CD1c-positive myeloid dendritic cell (primary cell): Measurements from ENCODE around the gene CIRBP.
"Not testable (repeated sequence)": the region's sequence is repeated elsewhere in the genome, so short reads cannot be mapped to it uniquely, and the experiment has no call there.

Experiments
- DNase-seq: peaks from one replicate; pipeline ENCODE4 v3.0.0-alpha.2; 2016; ENCODE audit errors: extremely low spot score

CIRBP gene

DNA sequence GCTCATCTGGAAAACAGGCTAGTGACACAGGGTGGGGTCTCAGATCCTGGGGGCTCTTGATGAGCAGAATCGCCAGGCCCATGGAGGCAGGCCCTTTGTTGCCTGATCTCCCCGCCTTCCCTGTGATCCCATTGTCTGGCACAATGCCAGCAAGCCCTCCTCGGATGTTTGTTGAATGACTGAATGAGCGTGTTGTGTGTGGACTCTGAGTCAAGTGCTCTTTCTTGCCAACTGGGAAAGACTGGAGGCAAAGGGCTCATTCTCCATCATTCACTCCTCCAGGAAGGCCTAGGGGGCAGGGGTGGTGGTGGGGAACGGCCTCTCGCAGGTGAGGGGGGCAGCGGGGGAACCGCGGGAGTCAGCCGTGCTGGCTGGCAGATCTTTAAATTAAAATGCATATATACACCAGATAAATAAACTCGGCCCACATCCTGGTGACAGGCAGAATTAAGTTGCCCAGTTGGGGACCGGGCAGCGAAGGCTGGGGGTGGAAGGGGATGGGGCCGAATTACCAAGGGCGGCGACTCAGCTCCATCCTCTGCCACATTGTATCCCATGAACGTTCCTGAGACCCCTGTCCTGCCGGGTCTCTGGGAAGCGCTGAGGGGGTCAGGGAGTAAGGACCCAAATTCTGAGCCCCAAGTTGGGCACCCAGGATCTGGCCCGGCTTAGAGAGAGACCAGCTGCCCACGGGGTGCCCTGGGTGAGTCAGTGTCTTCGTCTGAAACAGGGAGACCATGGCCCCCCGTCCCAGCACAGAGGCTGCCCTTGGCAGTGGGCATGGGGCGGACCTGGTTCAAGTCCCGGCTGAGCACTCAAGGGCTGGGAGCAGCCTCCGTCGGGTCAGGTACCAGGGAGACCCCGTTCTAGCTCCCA, 41.1 kb downstream of the CIRBP start:
- DNase-seq = no peak

GRCh38 chr19:1310853-1311180, 41.7 kb downstream of the CIRBP start:
- DNase-seq = no peak

DNA sequence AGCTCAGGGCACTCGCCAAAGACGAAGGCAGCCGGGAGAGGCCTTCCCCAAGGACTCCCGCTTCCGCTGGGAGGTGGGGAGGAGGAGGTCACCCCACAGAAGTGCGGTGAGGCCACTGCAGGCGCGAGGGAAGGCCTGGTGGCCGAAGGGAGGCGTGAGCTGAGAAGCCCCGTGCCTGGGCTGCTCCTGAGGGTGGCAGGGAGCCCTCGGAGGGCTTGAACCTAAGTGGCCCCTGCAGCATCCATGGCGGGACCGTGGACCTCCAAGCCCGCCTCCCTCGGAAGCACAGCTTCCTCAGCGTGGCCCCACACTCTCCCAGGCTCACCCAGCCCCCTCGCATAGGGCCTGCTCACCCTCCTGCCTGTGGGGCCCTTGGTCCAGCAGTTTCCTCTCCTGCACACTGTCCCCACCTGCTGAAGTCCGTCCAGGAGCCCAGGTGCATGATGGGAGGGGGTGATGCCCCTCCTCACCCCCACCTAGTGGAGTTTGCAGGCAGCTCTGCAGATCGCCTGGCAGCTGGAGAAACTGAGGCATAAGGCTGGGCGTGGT, 42.5 kb downstream of the CIRBP start:
- DNase-seq = no peak

DNA sequence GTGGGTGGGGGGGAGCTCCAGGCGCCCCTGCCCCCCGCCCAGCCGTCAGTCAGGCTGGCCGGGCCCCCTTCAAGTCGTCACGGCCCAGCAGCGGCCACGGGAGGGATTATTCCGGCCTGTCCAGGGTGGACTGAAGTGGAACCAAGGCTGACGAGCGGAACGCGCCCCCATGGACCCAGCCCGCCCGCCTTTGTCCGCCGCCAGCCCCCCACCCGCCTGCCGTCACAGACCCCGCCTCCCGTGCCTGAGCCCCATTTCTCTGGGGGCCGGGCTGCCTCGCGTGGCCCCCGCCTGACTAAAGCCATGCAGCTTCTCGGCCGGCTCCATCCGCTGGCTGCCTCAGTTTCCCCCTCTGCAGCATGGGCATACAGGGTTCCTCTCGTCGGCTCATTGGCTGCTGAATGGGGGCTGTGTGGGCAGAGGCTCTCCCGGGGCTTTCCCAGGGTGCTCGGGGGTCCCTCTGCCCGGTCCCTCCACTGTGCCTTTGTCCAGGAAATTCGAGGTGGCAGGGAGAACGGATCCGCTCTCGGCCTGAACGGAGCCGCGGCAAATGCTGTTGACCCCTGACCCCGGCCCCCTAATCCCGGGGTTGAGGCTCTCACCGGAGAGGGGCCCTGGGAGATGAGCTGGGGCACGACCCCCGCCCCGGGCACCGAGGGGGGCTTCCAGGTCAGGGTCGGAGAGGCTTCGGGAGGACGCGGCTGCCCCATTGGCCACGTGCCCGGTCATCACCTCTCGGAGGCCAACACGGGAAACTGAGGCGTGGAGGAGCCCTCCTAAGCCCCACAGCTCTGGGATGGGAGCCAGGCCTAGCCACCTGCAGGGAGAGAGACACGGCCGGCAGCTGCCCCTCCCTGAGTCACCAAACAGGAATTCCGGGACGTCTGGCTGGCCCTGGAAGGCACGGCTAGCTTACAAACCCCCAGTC, 43.9 kb downstream of the CIRBP start:
- no peak for DNase-seq

GRCh38 chr19:1313695-1314613, 44.8 kb downstream of the CIRBP start:
- DNase-seq = no peak

GRCh38 chr19:1315470-1316166, 46.5 kb downstream of the CIRBP start:
- peak; percentile 19 for DNase-seq

DNA sequence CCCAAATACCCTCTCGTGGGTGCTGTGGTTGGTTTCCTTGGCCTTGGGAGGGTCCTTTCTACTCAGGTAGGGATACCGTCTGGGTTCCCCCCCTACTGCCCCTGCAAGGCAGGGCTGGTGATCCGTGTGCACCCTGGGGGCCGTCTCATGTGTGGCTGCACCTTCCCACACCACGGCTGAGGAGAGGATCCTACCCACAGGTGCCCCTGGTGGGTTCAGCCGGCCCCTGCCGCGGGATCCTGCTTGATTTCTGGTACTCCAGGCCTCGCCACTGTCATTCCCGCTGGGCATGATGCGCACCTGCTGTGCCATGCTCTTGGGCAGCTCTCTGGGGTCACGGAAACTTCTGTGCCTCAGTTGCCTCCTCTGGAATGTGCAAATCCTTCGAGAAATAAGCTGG, 47.3 kb downstream of the CIRBP start:
- no peak for DNase-seq

DNA sequence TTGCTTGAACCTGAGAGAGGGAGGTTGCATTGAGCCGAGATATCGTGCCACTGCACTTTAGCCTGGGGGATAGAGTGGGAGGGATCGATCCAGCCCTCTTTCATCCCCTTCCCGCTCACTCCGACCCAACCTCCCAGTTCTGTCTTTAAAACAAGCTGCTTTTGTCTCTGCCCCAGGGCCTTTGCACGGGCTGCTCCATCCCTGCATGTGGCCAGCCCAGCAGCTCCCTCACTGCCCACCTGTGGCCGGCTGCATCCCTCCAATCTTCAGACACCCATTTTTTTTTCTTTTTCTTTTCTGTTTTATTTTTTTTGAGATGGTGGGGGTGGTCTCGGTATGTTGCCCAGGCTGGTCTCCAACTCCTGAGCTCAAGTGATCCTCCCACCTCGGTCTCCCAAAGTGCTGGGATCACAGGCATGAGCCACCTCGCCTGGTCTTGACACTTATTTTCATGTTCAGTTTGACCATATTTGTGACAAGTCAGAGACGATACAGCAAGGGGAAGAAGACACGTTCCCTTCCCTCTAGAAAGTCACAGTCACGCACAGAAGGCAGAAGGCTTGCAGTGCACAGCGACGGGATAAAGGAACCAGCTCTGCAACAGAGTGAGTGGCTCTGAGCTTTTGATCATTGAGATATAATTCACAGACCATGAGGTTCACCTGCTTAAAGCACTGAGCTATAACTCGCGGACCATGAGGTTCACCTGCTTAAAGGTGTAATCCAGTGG, 48.3 kb downstream of the CIRBP start:
- DNase-seq = peak; percentile 20

GRCh38 chr19:1318678-1319471, 49.7 kb downstream of the CIRBP start:
- no peak for DNase-seq

DNA sequence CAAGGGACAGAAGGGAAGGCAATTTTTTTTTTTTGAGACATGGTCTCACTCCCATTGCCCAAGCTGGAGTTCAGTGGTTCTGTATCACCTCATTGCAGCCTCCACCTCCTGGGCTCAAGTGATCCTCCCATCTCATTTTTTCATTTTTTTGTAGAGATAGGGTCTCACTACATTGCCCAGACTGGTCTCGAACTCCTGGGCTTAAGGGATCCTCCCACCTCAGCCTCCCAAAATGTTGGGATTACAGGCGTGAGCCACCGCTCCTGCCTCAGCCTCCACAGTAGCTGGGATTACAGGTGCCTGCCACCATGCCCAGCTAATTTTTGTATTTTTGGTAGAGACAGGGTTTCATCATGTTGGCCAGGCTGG, 51.1 kb downstream of the CIRBP start:
- DNase-seq = not testable (repeated sequence)

GRCh38 chr19:1321539-1321938, 52.4 kb downstream of the CIRBP start:
- DNase-seq = no peak

DNA sequence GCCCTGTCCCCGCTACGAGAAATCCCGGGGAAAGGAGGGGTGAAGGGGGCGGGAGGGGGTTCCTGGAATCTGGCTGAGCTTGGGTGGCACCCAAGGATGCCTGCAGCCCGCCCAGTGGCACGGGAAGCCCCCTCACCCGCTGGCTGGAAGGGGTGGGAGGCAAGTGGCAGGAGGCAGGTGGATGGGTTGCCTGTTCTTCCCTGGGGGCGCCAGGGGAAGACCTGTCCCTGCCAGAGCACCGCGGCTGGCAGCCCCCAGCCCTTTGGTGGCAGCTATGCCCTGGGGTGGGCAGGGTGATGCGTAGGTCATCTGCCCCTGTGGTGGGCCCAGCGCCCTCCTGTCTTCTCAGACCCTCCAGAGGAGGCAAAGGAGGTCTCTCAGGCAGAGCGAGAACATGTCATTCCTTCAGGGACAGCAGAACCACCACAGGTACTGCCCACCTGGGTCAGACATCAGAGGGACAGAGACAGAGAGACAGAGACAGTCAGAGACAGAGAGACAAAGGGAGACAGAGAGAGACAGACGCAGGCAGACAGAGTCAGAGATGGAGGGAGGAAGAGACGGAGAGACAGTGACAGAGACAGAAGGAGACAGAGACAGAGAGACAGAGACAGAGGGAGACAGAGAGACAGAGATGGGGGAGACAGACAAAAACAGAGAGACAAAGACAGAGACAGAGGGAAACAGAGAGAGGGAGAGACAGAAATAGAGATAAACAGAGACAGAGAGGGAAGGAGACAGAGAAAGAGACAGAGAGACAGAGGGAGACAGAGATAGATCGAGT, 53.3 kb downstream of the CIRBP start:
- DNase-seq = no peak

DNA sequence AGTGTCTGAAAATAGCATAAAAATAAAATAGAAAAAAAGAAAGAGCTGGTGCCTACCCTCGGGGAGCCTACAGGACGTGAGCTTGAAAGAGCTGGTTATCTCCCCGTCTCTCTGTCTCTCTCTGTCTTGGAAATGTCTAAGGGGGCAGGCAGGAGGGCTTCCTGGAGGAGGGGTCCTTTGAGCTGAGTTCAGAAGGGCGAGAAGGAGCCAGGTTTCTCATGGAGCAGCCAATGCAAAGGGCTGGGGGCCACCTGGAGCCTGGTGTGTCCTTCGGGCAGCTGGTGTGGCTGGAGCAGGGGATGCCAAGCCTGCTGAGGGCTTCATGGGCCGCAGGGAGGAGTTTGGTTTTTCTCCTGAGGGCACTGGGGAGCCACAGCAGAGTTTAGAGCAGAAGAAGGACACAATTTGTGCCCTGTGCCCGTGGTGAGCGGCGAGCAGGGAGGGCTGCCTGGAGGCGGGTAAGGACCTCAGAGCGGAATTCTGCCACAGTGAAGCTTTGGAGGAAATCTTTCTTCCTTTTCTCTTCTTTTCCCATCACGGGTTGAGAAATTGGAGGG, 55.2 kb downstream of the CIRBP start:
- DNase-seq = no peak
